Prostate gland (tissue), 2 donors: Measurements from ENCODE around the gene COTL1. TPM values are rescaled to one million over a fixed set of nuclear protein-coding genes. Genes with fewer than 3 reads are reported as not detected.

Experiments
- DNase-seq: peaks from one replicate; pipeline ENCODE4 v3.0.0-alpha.2; 2019; ENCODE audit warnings: low spot score
- H3K27ac ChIP-seq, 2 donors: fragments of 200-600 bp; sonication (generic); 2 replicates each; pipeline ENCODE4 v1.5.1; 2017 to 2019
- H3K27me3 ChIP-seq: fragments of 200-600 bp; sonication (generic); replicated peaks from 2 replicates; pipeline ENCODE4 v1.5.1; 2019; ENCODE audit not compliant: insufficient read depth
- H3K36me3 ChIP-seq, 2 donors: fragments of 200-600 bp; sonication (generic); 1 replicate in 1 of 2; 2 replicates in 1 of 2; pipeline versions ENCODE4 v1.5.1 to v1.8.1; 2017 to 2019
- H3K4me1 ChIP-seq: fragments of 200-600 bp; sonication (generic); replicated peaks from 2 replicates; pipeline ENCODE4 v1.5.1; 2019
- H3K4me3 ChIP-seq, 2 donors: fragments of 200-600 bp; sonication (generic); 2 replicates each; pipeline ENCODE4 v1.5.1; 2017 to 2019
- H3K9me3 ChIP-seq: fragments of 200-600 bp; sonication (generic); 2 replicates; pipeline ENCODE4 v1.5.1; 2017
- POLR2A ChIP-seq: fragments of 450-650 bp; IDR thresholded peaks from one replicate; pipeline ENCODE4 v1.6.1; 2016; ENCODE audit warnings: antibody characterized with exemption, mild to moderate bottlenecking
- POLR2AphosphoS5 ChIP-seq: sonication (generic); formaldehyde crosslinking; IDR thresholded peaks from one replicate; pipeline ENCODE4 v1.6.1; 2017; ENCODE audit warnings: antibody characterized with exemption
- WGBS: methylation state at CpG from one replicate; pipeline ENCODE4 v1.1.5; 2018; 5-methylcytosine and 5-hydroxymethylcytosine counted together
- intact Hi-C: fragments of 100-400 bp; cut with DNase I; formaldehyde crosslinking; loops from one replicate; pipeline ENCODE4 v1.14.2; 2022
- total RNA-seq, 2 donors: library from RNA; depleted of rRNA; stranded (reverse); fragments of >200 nt; gene quantifications; one replicate each; pipeline ENCODE4 v1.1.0, GENCODE V29; 2016
- TF ChIP-seq, protein P1 (sequence below), 4 experiments: fragments of 200-600 bp in 2 of 4; fragments of 450-650 bp in 2 of 4; sonication (generic) in 2 of 4; IDR thresholded peaks; 1 replicate in 3 of 4; 2 replicates in 1 of 4; pipeline ENCODE4 v1.5.1; 2016 to 2019; ENCODE audit warnings: antibody characterized with exemption in 4 of 4, mild to moderate bottlenecking in 2 of 4, moderate library complexity in 2 of 4

The COTL1 gene
- total RNA-seq, 2 donors from 2014 or later = 46.8 to 110 TPM

DNA sequence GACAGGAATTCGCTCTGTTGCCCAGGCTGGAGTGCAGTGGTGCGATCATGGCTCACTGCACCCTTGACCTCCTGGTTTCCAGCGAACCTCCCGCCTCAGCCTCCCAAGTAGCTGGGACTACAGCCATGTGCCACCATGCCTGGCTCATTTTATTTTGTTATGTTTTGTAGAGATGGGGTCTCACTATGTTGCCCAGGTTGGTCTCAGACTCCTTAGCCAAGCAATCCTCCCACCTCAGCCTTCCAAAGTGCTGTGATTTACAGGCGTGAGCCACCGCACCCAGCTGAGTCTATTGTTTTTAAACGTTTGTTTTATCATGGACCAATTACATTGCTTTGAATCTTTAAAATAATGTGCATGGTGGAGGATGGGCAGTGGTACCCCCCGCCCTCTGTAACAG lies 28.9 kb downstream of the COTL1 start:
- intact Hi-C loops = no loop called here
- Histone ChIP-seq H3K9me3 (no peaks in the 10 kb centered on the region), H3K27me3 (no peaks in the 10 kb centered on the region), H3K36me3 (no peaks in the 10 kb centered on the region), H3K4me3 (no peak overlapping the region), H3K4me1 (no peaks in the 10 kb centered on the region), H3K27ac (no peak overlapping the region)
- no peak for TF ChIP-seq POLR2A
- TF ChIP-seq, protein P1, sequence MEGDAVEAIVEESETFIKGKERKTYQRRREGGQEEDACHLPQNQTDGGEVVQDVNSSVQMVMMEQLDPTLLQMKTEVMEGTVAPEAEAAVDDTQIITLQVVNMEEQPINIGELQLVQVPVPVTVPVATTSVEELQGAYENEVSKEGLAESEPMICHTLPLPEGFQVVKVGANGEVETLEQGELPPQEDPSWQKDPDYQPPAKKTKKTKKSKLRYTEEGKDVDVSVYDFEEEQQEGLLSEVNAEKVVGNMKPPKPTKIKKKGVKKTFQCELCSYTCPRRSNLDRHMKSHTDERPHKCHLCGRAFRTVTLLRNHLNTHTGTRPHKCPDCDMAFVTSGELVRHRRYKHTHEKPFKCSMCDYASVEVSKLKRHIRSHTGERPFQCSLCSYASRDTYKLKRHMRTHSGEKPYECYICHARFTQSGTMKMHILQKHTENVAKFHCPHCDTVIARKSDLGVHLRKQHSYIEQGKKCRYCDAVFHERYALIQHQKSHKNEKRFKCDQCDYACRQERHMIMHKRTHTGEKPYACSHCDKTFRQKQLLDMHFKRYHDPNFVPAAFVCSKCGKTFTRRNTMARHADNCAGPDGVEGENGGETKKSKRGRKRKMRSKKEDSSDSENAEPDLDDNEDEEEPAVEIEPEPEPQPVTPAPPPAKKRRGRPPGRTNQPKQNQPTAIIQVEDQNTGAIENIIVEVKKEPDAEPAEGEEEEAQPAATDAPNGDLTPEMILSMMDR (IDR thresholded peaks at IDR 0.05) = no peak
- TF ChIP-seq POLR2AphosphoS5 = no peak
- 95% methylated on average over 8 of the region's 8 CpGs for WGBS
- DNase-seq = no peak

DNA sequence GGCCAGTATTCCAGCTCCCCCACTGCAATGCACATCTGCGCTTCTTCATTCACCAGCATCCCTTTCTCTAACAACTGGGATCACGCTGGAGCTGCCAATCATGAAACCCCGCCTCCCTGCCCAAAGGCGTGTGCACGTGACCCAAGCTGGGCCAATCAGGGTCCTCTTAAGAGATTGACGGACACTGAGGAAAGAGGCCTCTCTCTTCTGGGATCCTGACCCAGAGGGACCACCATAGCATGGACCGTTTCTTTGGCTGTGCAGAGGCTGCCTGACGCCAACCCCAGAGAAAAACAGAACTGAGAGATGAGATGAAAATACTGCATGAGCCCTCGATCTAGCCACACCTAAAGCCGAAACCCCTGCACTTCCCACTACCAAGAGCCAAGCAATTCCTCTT lies 32.0 kb downstream of the COTL1 start:
- no peak overlapping the region for H3K4me3 ChIP-seq
- no peaks in the 10 kb centered on the region for H3K4me1 ChIP-seq
- H3K27me3 ChIP-seq = no peaks in the 10 kb centered on the region
- TF ChIP-seq POLR2A = no peak
- TF ChIP-seq POLR2AphosphoS5 = no peak
- TF ChIP-seq, protein P1 (IDR thresholded peaks at IDR 0.05) = no peak
- intact Hi-C loops = no loop called here
- 79% methylated on average over 10 of the region's 10 CpGs for WGBS
- no peaks in the 10 kb centered on the region for H3K9me3 ChIP-seq
- no peak for DNase-seq
- H3K36me3 ChIP-seq = no peaks in the 10 kb centered on the region
- H3K27ac ChIP-seq = no peak overlapping the region

DNA sequence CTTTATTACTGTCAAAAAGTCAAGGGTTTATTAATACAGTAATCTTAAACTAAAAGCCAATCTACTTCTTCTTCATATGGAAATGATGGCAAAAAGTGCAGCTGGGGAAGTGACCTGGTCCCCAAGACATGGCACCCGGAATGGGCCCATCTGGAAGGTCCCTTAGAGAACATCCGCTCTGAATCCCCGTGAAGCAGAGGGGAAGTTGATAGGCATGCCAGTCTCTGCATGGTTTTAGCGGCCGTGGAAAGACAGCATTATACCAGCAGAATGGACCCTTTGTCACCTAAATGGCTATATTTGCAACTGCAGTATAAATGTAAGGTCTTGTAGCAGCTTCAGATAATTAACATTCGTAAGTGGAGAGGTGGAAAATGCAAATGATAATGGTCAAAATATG lies 32.4 kb downstream of the COTL1 start:
- no peaks in the 10 kb centered on the region for H3K9me3 ChIP-seq
- intact Hi-C loops = no loop called here
- TF ChIP-seq, protein P1 (IDR thresholded peaks at IDR 0.05) = no peak
- no peak for TF ChIP-seq POLR2A
- TF ChIP-seq POLR2AphosphoS5 = no peak
- H3K4me1 ChIP-seq = no peaks in the 10 kb centered on the region
- 88% methylated on average over 6 of the region's 6 CpGs for WGBS
- H3K4me3 ChIP-seq = no peak overlapping the region
- H3K27ac ChIP-seq = no peak overlapping the region
- no peak for DNase-seq
- H3K27me3 ChIP-seq = no peaks in the 10 kb centered on the region
- no peaks in the 10 kb centered on the region for H3K36me3 ChIP-seq

DNA sequence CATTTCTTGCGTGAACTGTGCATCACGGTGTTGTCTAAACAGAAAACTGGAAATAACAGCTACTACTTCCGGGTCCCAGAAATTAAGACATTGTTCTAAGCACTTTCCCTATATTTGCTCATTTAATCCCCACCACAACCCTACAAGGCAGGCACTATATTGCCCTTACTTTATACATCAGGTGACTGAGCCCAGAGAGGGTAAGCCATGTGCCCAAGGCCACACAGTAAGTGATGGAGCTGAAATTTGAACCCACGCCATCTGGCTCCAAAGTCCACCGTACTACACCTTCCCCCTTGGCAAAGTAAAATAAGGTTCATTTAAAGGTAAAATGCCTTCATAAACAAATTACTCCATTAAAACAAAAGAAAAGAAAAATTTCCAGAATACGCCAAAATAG lies 33.2 kb downstream of the COTL1 start:
- H3K27ac ChIP-seq = no peak overlapping the region
- TF ChIP-seq POLR2A (no peak), POLR2AphosphoS5 (no peak)
- TF ChIP-seq, protein P1 (IDR thresholded peaks at IDR 0.05) = no peak
- no peaks in the 10 kb centered on the region for H3K27me3 ChIP-seq
- intact Hi-C loops = no loop called here
- WGBS = 95% methylated on average over 6 of the region's 6 CpGs
- H3K4me1 ChIP-seq = no peaks in the 10 kb centered on the region
- H3K4me3 ChIP-seq = no peak overlapping the region
- DNase-seq = no peak
- no peaks in the 10 kb centered on the region for H3K9me3 ChIP-seq
- H3K36me3 ChIP-seq = no peaks in the 10 kb centered on the region

DNA sequence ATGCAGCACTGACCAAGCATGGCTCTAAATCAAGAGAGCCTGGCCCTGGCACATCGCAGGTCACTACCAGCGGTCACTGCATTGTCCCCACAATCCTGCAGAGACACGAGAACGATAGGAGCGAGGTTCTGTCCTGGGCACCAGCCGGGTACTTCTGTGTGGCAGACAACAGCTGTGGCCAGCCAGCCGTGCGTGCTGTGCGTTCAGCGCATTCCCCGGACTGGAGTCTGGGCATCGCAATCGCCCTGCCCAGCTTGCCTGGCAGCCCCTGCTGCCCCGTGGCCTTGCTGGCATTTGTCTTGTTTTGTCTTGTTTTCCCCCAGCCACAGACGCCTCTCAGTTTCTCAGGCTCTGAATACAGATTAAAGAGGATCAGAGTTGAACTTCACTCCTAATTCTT lies 33.9 kb downstream of the COTL1 start:
- H3K36me3 ChIP-seq = no peaks in the 10 kb centered on the region
- no peak for DNase-seq
- H3K9me3 ChIP-seq = no peaks in the 10 kb centered on the region
- no peak overlapping the region for H3K27ac ChIP-seq
- H3K4me1 ChIP-seq = no peaks in the 10 kb centered on the region
- intact Hi-C loops = no loop called here
- H3K27me3 ChIP-seq = no peaks in the 10 kb centered on the region
- no peak overlapping the region for H3K4me3 ChIP-seq
- 79% methylated on average over 15 of the region's 15 CpGs for WGBS
- TF ChIP-seq, protein P1 (IDR thresholded peaks at IDR 0.05) = no peak
- no peak for TF ChIP-seq POLR2A
- no peak for TF ChIP-seq POLR2AphosphoS5
